Endothelial cell of umbilical vein (primary cell): ENCODE results near the gene HDAC4.

Experiments
- EZH2 ChIP-seq: IDR thresholded peaks from 2 replicates; pipeline ENCODE4 v1.6.1; 2012; ENCODE audit warnings: borderline replicate concordance, low read depth, mild to moderate bottlenecking, moderate library complexity, low read length, inconsistent platforms; ENCODE audit not compliant: severe bottlenecking
- POLR2A ChIP-seq: IDR thresholded peaks from 2 replicates; pipeline ENCODE4 v1.6.1; 2012; ENCODE audit warnings: low read depth, mild to moderate bottlenecking, control low read depth, low read length
- POLR2AphosphoS5 ChIP-seq: IDR thresholded peaks from 2 replicates; pipeline ENCODE4 v1.6.1; 2012; ENCODE audit warnings: low read depth, mild to moderate bottlenecking, control low read depth, low read length, moderate library complexity; ENCODE audit not compliant: insufficient read depth
- TF ChIP-seq, protein P1 (sequence below), 2 donors: IDR thresholded peaks; 1 replicate in 1 of 2; 2 replicates in 1 of 2; pipeline ENCODE4 v1.5.1; 2011; ENCODE audit warnings: low read length in 2 of 2, mild to moderate bottlenecking in 2 of 2, moderate library complexity in 2 of 2, control low read depth in 1 of 2, inconsistent platforms in 1 of 2, low read depth in 1 of 2; ENCODE audit not compliant: insufficient read depth in 1 of 2; ENCODE audit errors: extremely low read depth in 1 of 2
- TF ChIP-seq, protein P2 (sequence below): IDR thresholded peaks from 2 replicates; pipeline ENCODE4 v1.6.1; 2011; ENCODE audit not compliant: insufficient read depth, insufficient read length

DNA sequence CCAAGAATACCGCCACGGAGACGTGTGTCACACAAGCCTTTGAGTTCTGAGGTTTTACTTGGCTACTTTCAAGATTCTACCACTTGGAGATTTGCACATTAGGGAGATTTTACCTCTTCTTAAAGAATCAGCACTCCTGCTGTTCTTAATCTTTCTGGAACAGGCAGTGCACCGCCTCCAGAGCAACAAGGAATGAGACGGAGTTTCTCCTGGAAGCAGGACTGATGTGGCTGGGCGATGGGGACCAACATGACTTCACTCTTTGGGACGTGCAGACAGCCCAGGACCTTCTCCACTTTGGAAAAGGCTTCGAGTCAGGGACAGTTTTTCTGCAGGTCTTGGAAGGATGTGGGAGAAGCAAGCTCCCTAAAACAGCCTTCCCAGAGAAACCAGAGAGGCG, 255.2 kb downstream of the HDAC4 start:
- no peak for TF ChIP-seq POLR2A
- TF ChIP-seq, protein P1, sequence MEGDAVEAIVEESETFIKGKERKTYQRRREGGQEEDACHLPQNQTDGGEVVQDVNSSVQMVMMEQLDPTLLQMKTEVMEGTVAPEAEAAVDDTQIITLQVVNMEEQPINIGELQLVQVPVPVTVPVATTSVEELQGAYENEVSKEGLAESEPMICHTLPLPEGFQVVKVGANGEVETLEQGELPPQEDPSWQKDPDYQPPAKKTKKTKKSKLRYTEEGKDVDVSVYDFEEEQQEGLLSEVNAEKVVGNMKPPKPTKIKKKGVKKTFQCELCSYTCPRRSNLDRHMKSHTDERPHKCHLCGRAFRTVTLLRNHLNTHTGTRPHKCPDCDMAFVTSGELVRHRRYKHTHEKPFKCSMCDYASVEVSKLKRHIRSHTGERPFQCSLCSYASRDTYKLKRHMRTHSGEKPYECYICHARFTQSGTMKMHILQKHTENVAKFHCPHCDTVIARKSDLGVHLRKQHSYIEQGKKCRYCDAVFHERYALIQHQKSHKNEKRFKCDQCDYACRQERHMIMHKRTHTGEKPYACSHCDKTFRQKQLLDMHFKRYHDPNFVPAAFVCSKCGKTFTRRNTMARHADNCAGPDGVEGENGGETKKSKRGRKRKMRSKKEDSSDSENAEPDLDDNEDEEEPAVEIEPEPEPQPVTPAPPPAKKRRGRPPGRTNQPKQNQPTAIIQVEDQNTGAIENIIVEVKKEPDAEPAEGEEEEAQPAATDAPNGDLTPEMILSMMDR (IDR thresholded peaks at IDR 0.05; ENCODE audit: extremely low read depth in 1 of 2, insufficient read depth in 1 of 2, low read depth in 1 of 2, low read length in 2 of 2), result no peak
- no peak for TF ChIP-seq EZH2
- TF ChIP-seq POLR2AphosphoS5, result no peak
- TF ChIP-seq, protein P2, sequence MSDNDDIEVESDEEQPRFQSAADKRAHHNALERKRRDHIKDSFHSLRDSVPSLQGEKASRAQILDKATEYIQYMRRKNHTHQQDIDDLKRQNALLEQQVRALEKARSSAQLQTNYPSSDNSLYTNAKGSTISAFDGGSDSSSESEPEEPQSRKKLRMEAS, result no peak
